HepG2 (cell line): ENCODE data around the gene KDM3B. TPM values are rescaled to one million over a fixed set of nuclear protein-coding genes. Genes with fewer than 3 reads are reported as not detected.

Experiments used
- ATAC-seq: fragments of 200-7000 bp; cut with Tn5 transposase; 3 replicates; pipeline ENCODE4 v1.9.1; 2020; ENCODE audit warnings: mild to moderate bottlenecking, moderate library complexity
- BruUV-seq: library from RNA; stranded (reverse); fragments of 400-500 nt; replicated peaks from 2 replicates; lab custom pipeline; 2021; lab: Mats Ljungman, UMichigan
- CTCF ChIA-PET: fragments of 300-600 bp; formaldehyde crosslinking; extraction: SDS; loops from one replicate; lab custom pipeline; 2021; ENCODE audit warnings: low total read pairs, inconsistent platforms, low intra/inter-chr PET ratio; lab: Yijun Ruan, JAX
- POLR2A ChIA-PET: fragments of 350-600 bp; sonication (Branson Sonifier 250); formaldehyde crosslinking; loops from one replicate; lab custom pipeline; 2020; ENCODE audit warnings: antibody characterized with exemption, inconsistent platforms; lab: Yijun Ruan, JAX
- DNase-seq: peaks from one replicate; pipeline ENCODE4 v3.0.0-alpha.2; 2015; ENCODE audit warnings: low spot score
- FAIRE-seq: peaks from 3 replicates; lab custom pipeline; 2011; peaks lifted over from hg19 to GRCh38; lab: Jason Lieb, UNC
- H2AFZ ChIP-seq: one replicate; pipeline ENCODE4 v1.6.1; 2011; ENCODE audit warnings: low read length, inconsistent platforms
- H3K27ac ChIP-seq: fragments of 300-600 bp; 3 replicates; pipeline ENCODE4 v1.8.0; 2011; ENCODE audit warnings: mixed run types, mild to moderate bottlenecking, mixed read lengths, low read length, inconsistent platforms; ENCODE audit not compliant: insufficient read depth; ENCODE audit errors: extremely low read length
- H3K27me3 ChIP-seq, 2 experiments: fragments of 200-600 bp in 1 of 2; 2 replicates in 1 of 2; 3 replicates in 1 of 2; pipeline versions ENCODE4 v1.6.0 to v1.8.0; 2011; ENCODE audit warnings: low read length in 2 of 2, mild to moderate bottlenecking in 2 of 2, moderate library complexity in 2 of 2, inconsistent platforms in 1 of 2; ENCODE audit not compliant: insufficient read depth in 2 of 2, control insufficient read depth in 1 of 2
- H3K36me3 ChIP-seq, 2 experiments: fragments of 200-600 bp in 1 of 2; replicated peaks in 1 of 2; 2 replicates in 1 of 2; 3 replicates in 1 of 2; pipeline versions ENCODE4 v1.5.1 to v1.8.0; 2011; ENCODE audit warnings: low read length in 2 of 2, inconsistent platforms in 1 of 2; ENCODE audit not compliant: insufficient read depth in 2 of 2, control insufficient read depth in 1 of 2
- H3K4me1 ChIP-seq: 2 replicates; pipeline ENCODE4 v1.5.1; 2012; ENCODE audit warnings: low read length, inconsistent platforms; ENCODE audit not compliant: insufficient read depth
- H3K4me2 ChIP-seq: 2 replicates; pipeline ENCODE4 v1.6.0; 2011; ENCODE audit warnings: low read depth, low read length, inconsistent platforms
- H3K4me3 ChIP-seq, 3 experiments: fragments of 200-600 bp in 1 of 3; sonication (generic), shearing (Covaris generic) in 1 of 3; replicated peaks in 1 of 3; 2 replicates each; pipeline ENCODE4 v1.5.1; 2011 to 2016; ENCODE audit warnings: low read length in 3 of 3, inconsistent platforms in 2 of 3, low read depth in 2 of 3, mild to moderate bottlenecking in 2 of 3, control low read depth in 1 of 3, mixed read lengths in 1 of 3; ENCODE audit not compliant: insufficient read depth in 1 of 3
- H3K79me2 ChIP-seq: one replicate; pipeline ENCODE4 v1.6.1; 2011; ENCODE audit warnings: low read length, inconsistent platforms; ENCODE audit not compliant: insufficient read depth
- H3K9ac ChIP-seq: 2 replicates; pipeline ENCODE4 v1.6.0; 2011; ENCODE audit warnings: mild to moderate bottlenecking, low read depth, low read length, inconsistent platforms; ENCODE audit not compliant: insufficient read depth
- H3K9me3 ChIP-seq: 2 replicates; pipeline ENCODE4 v1.5.1; 2012; ENCODE audit warnings: mild to moderate bottlenecking, low read length
- H4K20me1 ChIP-seq: 2 replicates; pipeline ENCODE4 v1.6.0; 2011; ENCODE audit warnings: inconsistent platforms, mild to moderate bottlenecking, low read length, moderate library complexity; ENCODE audit not compliant: insufficient read depth
- CBX1 ChIP-seq: IDR thresholded peaks from one replicate; pipeline ENCODE4 v1.6.1; 2016; ENCODE audit warnings: antibody characterized with exemption, low read depth
- ELF3 ChIP-seq: IDR thresholded peaks from 2 replicates; pipeline ENCODE4 v1.6.1; 2016; ENCODE audit warnings: missing genetic modification reagents, missing compliant biosample characterization
- KDM5B ChIP-seq: sonication (generic); formaldehyde crosslinking; IDR thresholded peaks from 2 replicates; pipeline ENCODE4 v1.4.0; 2020; ENCODE audit warnings: missing genetic modification reagents, mild to moderate bottlenecking, borderline replicate concordance
- KLF11 ChIP-seq: IDR thresholded peaks from 2 replicates; pipeline ENCODE4 v1.6.1; 2016; ENCODE audit warnings: missing compliant biosample characterization
- MAF1 ChIP-seq: sonication (generic); formaldehyde crosslinking; IDR thresholded peaks from 2 replicates; pipeline ENCODE4 v1.5.0; 2020; ENCODE audit warnings: missing genetic modification reagents, borderline replicate concordance
- MXI1 ChIP-seq: IDR thresholded peaks from 3 replicates; pipeline ENCODE4 v1.6.1; 2012; ENCODE audit warnings: low read depth, low read length, inconsistent platforms, borderline replicate concordance
- RBM22 ChIP-seq: fragments of 200-400 bp; formaldehyde crosslinking; optimal IDR thresholded peaks from 2 replicates; pipeline ENCODE3; 2017; ENCODE audit warnings: mild to moderate bottlenecking, low read length, moderate library complexity
- RFXAP ChIP-seq: sonication (generic); formaldehyde crosslinking; IDR thresholded peaks from 2 replicates; pipeline ENCODE4 v1.4.0; 2020; ENCODE audit warnings: missing genetic modification reagents, borderline replicate concordance
- SMAD3 ChIP-seq: sonication (generic); formaldehyde crosslinking; IDR thresholded peaks from 2 replicates; pipeline ENCODE4 v1.4.0; 2020; ENCODE audit warnings: missing genetic modification reagents
- SP4 ChIP-seq: sonication (generic); formaldehyde crosslinking; IDR thresholded peaks from 2 replicates; pipeline ENCODE4 v1.8.1; 2023; ENCODE audit warnings: mild to moderate bottlenecking, missing genetic modification reagents
- ZNF274 ChIP-seq: sonication (generic); formaldehyde crosslinking; IDR thresholded peaks from 2 replicates; pipeline ENCODE4 v1.5.1; 2020; ENCODE audit warnings: mild to moderate bottlenecking, missing genetic modification reagents
- ZNF432 ChIP-seq: sonication (generic); formaldehyde crosslinking; IDR thresholded peaks from 2 replicates; pipeline ENCODE4 v1.5.0; 2020; ENCODE audit warnings: missing genetic modification reagents, mild to moderate bottlenecking, borderline replicate concordance
- ZNF441 ChIP-seq: sonication (generic); formaldehyde crosslinking; IDR thresholded peaks from 2 replicates; pipeline ENCODE4 v1.7.0; 2021; ENCODE audit warnings: missing genetic modification reagents, borderline replicate concordance
- WGBS: methylation state at CpG from one replicate; pipeline ENCODE4 v1.1.6; 2017; ENCODE audit warnings: low lambda C conversion rate; 5-methylcytosine and 5-hydroxymethylcytosine counted together
- in situ Hi-C: cut with HindIII; loops from 2 replicates; pipeline ENCODE4 v1.10.0; 2017; ENCODE audit warnings: low pct_unique_long_range_greater_than_20kb; ENCODE audit not compliant: extremely low pct_ligation_motif_present
- intact Hi-C: fragments of 100-400 bp; cut with micrococcal nuclease; formaldehyde crosslinking; loops from one replicate; pipeline ENCODE4 v1.10.0; 2022; ENCODE audit not compliant: unreplicated experiment
- polyA plus RNA-seq, 8 experiments: library from polyadenylated mRNA; depleted of rRNA in 3 of 8; stranded (reverse) in 7 of 8; unstranded in 1 of 8; fragments of >200 nt; fragmentation: Illumina TruSeq in 4 of 8; extraction: Trizol in 4 of 8; gene quantifications; 2 replicates each; pipeline versions ENCODE4 v1.2.1 to v1.2.3, GENCODE V29; 2011 to 2016; ENCODE audit warnings: low read depth in 4 of 8, missing spikeins in 1 of 8, mixed read lengths in 1 of 8; ENCODE audit not compliant: insufficient read depth in 1 of 8
- total RNA-seq, 5 experiments: library from RNA; depleted of rRNA; stranded (reverse); fragments of >200 nt; fragmentation: Illumina TruSeq; extraction: Trizol; gene quantifications; 2 replicates each; pipeline ENCODE4 v1.2.3, GENCODE V29; 2016; ENCODE audit warnings: low read depth in 1 of 5
- TF ChIP-seq, protein P1 (sequence below): sonication (generic); formaldehyde crosslinking; IDR thresholded peaks from 2 replicates; pipeline ENCODE4 v1.4.0; 2020; ENCODE audit warnings: missing genetic modification reagents
- TF ChIP-seq, protein P2 (sequence below): sonication (generic); formaldehyde crosslinking; IDR thresholded peaks from 2 replicates; pipeline ENCODE4 v1.4.0; 2020; ENCODE audit warnings: missing genetic modification reagents
- TF ChIP-seq, protein P3 (sequence below): sonication (generic); formaldehyde crosslinking; IDR thresholded peaks from 2 replicates; pipeline ENCODE4 v1.5.1; 2020; ENCODE audit warnings: missing genetic modification reagents, mild to moderate bottlenecking, borderline replicate concordance

KDM3B gene
- total and polyA plus RNA-seq, 2 of the 13 experiments (the other 11 are each of a cell fraction or from before 2014, with no cell fraction given): 19.7 to 34.3 TPM

DNA sequence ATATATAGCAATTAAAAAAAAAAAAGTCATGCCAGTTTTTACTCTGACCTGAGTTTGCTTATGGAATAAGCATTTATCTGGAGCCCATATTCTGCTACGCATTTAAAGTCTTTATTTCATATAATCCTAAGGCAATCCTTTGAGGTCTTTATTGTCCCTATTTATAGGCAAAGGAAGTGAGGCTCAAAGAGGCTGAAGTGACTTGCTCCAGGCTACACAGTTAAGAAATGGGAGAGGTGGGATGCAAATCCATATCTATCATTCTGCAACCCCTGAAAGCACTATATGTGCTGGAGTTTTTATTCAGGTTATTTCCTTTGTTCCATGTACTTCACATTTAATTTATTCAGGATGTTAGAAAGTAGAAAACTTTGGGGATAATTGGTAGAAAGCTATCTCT lies 12.1 kb downstream of the KDM3B start:
- Histone ChIP-seq H3K9me3 (no peaks in the 10 kb centered on the region), H3K79me2 (peaks cover 86% of the 10 kb centered on the region), H3K27me3 (no peaks in the 10 kb centered on the region; a peak in 1 of 5 replicates), H3K27ac (no peak overlapping the region), H3K36me3 (no peaks in the 10 kb centered on the region; a peak in 2 of 5 replicates), H3K9ac (no peak overlapping the region), H3K4me3 (no peak overlapping the region), H4K20me1 (peaks cover 9% of the 10 kb centered on the region), H3K4me2 (no peak overlapping the region), H3K4me1 (peaks cover 22% of the 10 kb centered on the region), H2AFZ (no peak overlapping the region)
- ATAC-seq (no peak), FAIRE-seq (no peak), DNase-seq (no peak)
- 88% methylated on average over 1 of the region's 1 CpG for WGBS
- no TSS peak for BruUV-seq
- TF ChIP-seq SP4 (CRISPR knock-in tag) (no peak), CBX1 (no peak), MXI1 (no peak), ZNF441 (CRISPR knock-in tag) (no peak), KDM5B (CRISPR knock-in tag) (no peak), ELF3 (no peak), SMAD3 (CRISPR knock-in tag) (no peak), MAF1 (CRISPR knock-in tag) (no peak), ZNF432 (CRISPR knock-in tag) (no peak), RBM22 (no peak), KLF11 (CRISPR knock-in tag) (no peak), RFXAP (no peak), ZNF274 (CRISPR knock-in tag) (no peak)
- TF ChIP-seq, protein P1, sequence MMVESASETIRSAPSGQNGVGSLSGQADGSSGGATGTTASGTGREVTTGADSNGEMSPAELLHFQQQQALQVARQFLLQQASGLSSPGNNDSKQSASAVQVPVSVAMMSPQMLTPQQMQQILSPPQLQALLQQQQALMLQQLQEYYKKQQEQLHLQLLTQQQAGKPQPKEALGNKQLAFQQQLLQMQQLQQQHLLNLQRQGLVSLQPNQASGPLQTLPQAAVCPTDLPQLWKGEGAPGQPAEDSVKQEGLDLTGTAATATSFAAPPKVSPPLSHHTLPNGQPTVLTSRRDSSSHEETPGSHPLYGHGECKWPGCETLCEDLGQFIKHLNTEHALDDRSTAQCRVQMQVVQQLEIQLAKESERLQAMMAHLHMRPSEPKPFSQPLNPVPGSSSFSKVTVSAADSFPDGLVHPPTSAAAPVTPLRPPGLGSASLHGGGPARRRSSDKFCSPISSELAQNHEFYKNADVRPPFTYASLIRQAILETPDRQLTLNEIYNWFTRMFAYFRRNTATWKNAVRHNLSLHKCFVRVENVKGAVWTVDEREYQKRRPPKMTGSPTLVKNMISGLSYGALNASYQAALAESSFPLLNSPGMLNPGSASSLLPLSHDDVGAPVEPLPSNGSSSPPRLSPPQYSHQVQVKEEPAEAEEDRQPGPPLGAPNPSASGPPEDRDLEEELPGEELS (CRISPR knock-in tag): no peak
- TF ChIP-seq, protein P2, sequence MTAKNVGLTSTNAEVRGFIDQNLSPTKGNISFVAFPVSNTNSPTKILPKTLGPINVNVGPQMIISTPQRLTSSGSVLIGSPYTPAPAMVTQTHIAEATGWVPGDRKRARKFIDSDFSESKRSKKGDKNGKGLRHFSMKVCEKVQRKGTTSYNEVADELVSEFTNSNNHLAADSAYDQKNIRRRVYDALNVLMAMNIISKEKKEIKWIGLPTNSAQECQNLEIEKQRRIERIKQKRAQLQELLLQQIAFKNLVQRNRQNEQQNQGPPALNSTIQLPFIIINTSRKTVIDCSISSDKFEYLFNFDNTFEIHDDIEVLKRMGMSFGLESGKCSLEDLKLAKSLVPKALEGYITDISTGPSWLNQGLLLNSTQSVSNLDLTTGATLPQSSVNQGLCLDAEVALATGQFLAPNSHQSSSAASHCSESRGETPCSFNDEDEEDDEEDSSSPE (CRISPR knock-in tag): no peak
- TF ChIP-seq, protein P3, sequence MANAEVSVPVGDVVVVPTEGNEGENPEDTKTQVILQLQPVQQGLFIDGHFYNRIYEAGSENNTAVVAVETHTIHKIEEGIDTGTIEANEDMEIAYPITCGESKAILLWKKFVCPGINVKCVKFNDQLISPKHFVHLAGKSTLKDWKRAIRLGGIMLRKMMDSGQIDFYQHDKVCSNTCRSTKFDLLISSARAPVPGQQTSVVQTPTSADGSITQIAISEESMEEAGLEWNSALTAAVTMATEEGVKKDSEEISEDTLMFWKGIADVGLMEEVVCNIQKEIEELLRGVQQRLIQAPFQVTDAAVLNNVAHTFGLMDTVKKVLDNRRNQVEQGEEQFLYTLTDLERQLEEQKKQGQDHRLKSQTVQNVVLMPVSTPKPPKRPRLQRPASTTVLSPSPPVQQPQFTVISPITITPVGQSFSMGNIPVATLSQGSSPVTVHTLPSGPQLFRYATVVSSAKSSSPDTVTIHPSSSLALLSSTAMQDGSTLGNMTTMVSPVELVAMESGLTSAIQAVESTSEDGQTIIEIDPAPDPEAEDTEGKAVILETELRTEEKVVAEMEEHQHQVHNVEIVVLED (CRISPR knock-in tag): no peak
- in situ Hi-C loops: no loop called here
- CTCF ChIA-PET: no interaction called here
- intact Hi-C loops: no loop called here
- POLR2A ChIA-PET: no interaction called here
